HepG2 (cell line): ENCODE results near the gene PRRC2A.

ENCODE experiments used
- HCFC1 ChIP-seq: fragments of 150-350 bp; IDR thresholded peaks from 2 replicates; pipeline ENCODE4 v1.6.1; 2014; ENCODE audit warnings: low read depth, low read length
- MEF2D ChIP-seq: sonication (generic); formaldehyde crosslinking; IDR thresholded peaks from 2 replicates; pipeline ENCODE4 v1.5.1; 2020; ENCODE audit warnings: mild to moderate bottlenecking, missing genetic modification reagents
- MTA3 ChIP-seq: sonication (generic); formaldehyde crosslinking; IDR thresholded peaks from 2 replicates; pipeline ENCODE4 v1.4.0; 2020; ENCODE audit warnings: missing genetic modification reagents
- POLR2AphosphoS5 ChIP-seq: IDR thresholded peaks from 2 replicates; pipeline ENCODE4 v1.6.1; 2012; ENCODE audit warnings: low read depth, low read length
- SIN3A ChIP-seq: IDR thresholded peaks from 2 replicates; pipeline ENCODE4 v1.6.1; 2011; ENCODE audit warnings: low read depth, mild to moderate bottlenecking, control low read depth, low read length, borderline replicate concordance
- SMC3 ChIP-seq: IDR thresholded peaks from 2 replicates; pipeline ENCODE4 v1.6.1; 2011; ENCODE audit warnings: low read length, improper control_type of control experiment
- ZNF451 ChIP-seq: sonication (generic); formaldehyde crosslinking; IDR thresholded peaks from 2 replicates; pipeline ENCODE4 v1.5.0; 2020; ENCODE audit warnings: mild to moderate bottlenecking, missing genetic modification reagents
- ZNF761 ChIP-seq: sonication (generic); formaldehyde crosslinking; conservative IDR thresholded peaks from 2 replicates; pipeline ENCODE4 v1.4.0; 2020; ENCODE audit warnings: mild to moderate bottlenecking, missing genetic modification reagents
- TF ChIP-seq, protein P1 (sequence below): sonication (generic); formaldehyde crosslinking; IDR thresholded peaks from 2 replicates; pipeline ENCODE4 v1.4.0; 2020; ENCODE audit warnings: missing genetic modification reagents
- TF ChIP-seq, protein P2 (sequence below): sonication (generic); formaldehyde crosslinking; IDR thresholded peaks from 2 replicates; pipeline ENCODE4 v1.4.0; 2020; ENCODE audit warnings: missing genetic modification reagents
- TF ChIP-seq, protein P3 (sequence below): sonication (generic); formaldehyde crosslinking; IDR thresholded peaks from 2 replicates; pipeline ENCODE4 v1.9.0; 2022; ENCODE audit warnings: low read depth, missing genetic modification reagents
- TF ChIP-seq, protein P4 (sequence below): sonication (generic); formaldehyde crosslinking; IDR thresholded peaks from 2 replicates; pipeline ENCODE4 v1.4.0; 2020; ENCODE audit warnings: missing genetic modification reagents, borderline replicate concordance

DNA sequence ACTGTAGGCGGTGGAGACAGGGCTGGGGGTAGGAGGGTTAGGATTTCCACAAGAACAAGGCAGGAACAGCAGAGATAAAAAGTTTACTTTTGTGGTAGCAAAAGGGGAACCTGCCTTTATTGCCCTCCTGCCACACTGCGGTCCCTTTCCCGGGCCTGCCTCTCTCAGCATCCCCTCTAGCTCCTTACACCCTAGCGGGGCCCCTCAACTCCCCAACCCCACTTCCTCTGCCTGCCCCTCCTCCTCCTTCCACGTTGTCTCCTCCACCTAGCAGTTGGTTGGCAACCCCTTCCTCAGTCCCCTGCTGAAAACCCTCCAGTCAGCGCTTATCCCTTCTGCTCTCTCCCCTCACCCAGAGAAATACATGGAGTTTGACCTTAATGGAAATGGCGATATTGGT is 4.8 kb upstream of the PRRC2A start:
- TF ChIP-seq MEF2D (no peak), SIN3A (no peak), HCFC1 (no peak), ZNF451 (CRISPR knock-in tag) (no peak), POLR2AphosphoS5 (no peak), ZNF761 (CRISPR knock-in tag) (no peak), MTA3 (no peak), SMC3 (no peak)
- TF ChIP-seq, protein P1, sequence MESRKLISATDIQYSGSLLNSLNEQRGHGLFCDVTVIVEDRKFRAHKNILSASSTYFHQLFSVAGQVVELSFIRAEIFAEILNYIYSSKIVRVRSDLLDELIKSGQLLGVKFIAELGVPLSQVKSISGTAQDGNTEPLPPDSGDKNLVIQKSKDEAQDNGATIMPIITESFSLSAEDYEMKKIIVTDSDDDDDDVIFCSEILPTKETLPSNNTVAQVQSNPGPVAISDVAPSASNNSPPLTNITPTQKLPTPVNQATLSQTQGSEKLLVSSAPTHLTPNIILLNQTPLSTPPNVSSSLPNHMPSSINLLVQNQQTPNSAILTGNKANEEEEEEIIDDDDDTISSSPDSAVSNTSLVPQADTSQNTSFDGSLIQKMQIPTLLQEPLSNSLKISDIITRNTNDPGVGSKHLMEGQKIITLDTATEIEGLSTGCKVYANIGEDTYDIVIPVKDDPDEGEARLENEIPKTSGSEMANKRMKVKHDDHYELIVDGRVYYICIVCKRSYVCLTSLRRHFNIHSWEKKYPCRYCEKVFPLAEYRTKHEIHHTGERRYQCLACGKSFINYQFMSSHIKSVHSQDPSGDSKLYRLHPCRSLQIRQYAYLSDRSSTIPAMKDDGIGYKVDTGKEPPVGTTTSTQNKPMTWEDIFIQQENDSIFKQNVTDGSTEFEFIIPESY (CRISPR knock-in tag): no peak
- TF ChIP-seq, protein P2, sequence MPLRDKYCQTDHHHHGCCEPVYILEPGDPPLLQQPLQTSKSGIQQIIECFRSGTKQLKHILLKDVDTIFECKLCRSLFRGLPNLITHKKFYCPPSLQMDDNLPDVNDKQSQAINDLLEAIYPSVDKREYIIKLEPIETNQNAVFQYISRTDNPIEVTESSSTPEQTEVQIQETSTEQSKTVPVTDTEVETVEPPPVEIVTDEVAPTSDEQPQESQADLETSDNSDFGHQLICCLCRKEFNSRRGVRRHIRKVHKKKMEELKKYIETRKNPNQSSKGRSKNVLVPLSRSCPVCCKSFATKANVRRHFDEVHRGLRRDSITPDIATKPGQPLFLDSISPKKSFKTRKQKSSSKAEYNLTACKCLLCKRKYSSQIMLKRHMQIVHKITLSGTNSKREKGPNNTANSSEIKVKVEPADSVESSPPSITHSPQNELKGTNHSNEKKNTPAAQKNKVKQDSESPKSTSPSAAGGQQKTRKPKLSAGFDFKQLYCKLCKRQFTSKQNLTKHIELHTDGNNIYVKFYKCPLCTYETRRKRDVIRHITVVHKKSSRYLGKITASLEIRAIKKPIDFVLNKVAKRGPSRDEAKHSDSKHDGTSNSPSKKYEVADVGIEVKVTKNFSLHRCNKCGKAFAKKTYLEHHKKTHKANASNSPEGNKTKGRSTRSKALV: no peak
- TF ChIP-seq, protein P3, sequence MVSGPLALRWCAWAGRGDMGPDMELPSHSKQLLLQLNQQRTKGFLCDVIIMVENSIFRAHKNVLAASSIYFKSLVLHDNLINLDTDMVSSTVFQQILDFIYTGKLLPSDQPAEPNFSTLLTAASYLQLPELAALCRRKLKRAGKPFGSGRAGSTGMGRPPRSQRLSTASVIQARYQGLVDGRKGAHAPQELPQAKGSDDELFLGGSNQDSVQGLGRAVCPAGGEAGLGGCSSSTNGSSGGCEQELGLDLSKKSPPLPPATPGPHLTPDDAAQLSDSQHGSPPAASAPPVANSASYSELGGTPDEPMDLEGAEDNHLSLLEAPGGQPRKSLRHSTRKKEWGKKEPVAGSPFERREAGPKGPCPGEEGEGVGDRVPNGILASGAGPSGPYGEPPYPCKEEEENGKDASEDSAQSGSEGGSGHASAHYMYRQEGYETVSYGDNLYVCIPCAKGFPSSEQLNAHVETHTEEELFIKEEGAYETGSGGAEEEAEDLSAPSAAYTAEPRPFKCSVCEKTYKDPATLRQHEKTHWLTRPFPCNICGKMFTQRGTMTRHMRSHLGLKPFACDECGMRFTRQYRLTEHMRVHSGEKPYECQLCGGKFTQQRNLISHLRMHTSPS: no peak
- TF ChIP-seq, protein P4, sequence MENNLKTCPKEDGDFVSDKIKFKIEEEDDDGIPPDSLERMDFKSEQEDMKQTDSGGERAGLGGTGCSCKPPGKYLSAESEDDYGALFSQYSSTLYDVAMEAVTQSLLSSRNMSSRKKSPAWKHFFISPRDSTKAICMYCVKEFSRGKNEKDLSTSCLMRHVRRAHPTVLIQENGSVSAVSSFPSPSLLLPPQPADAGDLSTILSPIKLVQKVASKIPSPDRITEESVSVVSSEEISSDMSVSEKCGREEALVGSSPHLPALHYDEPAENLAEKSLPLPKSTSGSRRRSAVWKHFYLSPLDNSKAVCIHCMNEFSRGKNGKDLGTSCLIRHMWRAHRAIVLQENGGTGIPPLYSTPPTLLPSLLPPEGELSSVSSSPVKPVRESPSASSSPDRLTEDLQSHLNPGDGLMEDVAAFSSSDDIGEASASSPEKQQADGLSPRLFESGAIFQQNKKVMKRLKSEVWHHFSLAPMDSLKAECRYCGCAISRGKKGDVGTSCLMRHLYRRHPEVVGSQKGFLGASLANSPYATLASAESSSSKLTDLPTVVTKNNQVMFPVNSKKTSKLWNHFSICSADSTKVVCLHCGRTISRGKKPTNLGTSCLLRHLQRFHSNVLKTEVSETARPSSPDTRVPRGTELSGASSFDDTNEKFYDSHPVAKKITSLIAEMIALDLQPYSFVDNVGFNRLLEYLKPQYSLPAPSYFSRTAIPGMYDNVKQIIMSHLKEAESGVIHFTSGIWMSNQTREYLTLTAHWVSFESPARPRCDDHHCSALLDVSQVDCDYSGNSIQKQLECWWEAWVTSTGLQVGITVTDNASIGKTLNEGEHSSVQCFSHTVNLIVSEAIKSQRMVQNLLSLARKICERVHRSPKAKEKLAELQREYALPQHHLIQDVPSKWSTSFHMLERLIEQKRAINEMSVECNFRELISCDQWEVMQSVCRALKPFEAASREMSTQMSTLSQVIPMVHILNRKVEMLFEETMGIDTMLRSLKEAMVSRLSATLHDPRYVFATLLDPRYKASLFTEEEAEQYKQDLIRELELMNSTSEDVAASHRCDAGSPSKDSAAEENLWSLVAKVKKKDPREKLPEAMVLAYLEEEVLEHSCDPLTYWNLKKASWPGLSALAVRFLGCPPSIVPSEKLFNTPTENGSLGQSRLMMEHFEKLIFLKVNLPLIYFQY (CRISPR knock-in tag): no peak
